Activated T-cell treated with anti-CD3 and anti-CD28 coated beads, Interleukin-2, amount 50 U/mL, for 24 hours (primary cell): ENCODE data around the gene LRRC14B.
A peak's percentile ranks its signal among the peaks of the same experiment; 100 is the strongest.
"Not testable (repeated sequence)": the region's sequence is repeated elsewhere in the genome, so short reads cannot be mapped to it uniquely, and the experiment has no call there.

ENCODE experiments used
- DNase-seq: peaks from one replicate; pipeline ENCODE4 v3.0.0-alpha.2; 2020
- H3K27ac Mint-ChIP-seq: 2 replicates; pipeline ENCODE4 v1.8.0; 2020; ENCODE audit warnings: mild to moderate bottlenecking, mixed read lengths
- H3K27me3 Mint-ChIP-seq: 2 replicates; pipeline ENCODE4 v1.8.0; 2020; ENCODE audit warnings: mixed read lengths
- H3K36me3 Mint-ChIP-seq: 2 replicates; pipeline ENCODE4 v1.8.0; 2020; ENCODE audit warnings: low read depth, mixed read lengths
- H3K4me1 Mint-ChIP-seq: 2 replicates; pipeline ENCODE4 v1.8.0; 2020; ENCODE audit warnings: low read depth, mixed read lengths
- H3K4me3 Mint-ChIP-seq: 2 replicates; pipeline ENCODE4 v1.8.0; 2020; ENCODE audit warnings: mild to moderate bottlenecking, moderate library complexity, mixed read lengths
- H3K9me3 Mint-ChIP-seq: 2 replicates; pipeline ENCODE4 v1.8.0; 2020; ENCODE audit warnings: mixed read lengths

Gene LRRC14B

DNA sequence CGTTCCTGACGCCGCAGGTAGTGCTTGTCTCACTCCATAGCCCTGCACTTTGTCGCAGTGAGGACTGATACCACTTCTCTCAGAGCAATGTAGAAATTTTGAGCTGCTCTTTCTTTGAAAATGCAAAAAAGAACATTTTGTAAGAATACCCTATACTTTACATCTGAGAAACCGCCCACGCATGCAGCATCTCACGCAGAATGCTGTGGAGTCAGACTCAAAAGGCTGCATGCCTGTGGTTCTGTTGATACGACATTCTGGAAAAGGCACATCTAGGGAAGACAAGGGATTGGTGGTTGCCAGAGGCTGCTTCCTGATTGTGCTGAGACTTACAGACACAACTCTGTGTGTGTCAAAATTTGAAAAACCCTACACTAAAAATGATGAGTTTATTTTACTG, 46.6 kb downstream of the LRRC14B start:
- not testable (repeated sequence) for H3K27ac Mint-ChIP-seq

GRCh38 chr5:240550-240949, 49.3 kb downstream of the LRRC14B start:
- not testable (repeated sequence) for H3K9me3 Mint-ChIP-seq, H3K27me3 Mint-ChIP-seq, H3K27ac Mint-ChIP-seq, DNase-seq, H3K4me3 Mint-ChIP-seq, H3K4me1 Mint-ChIP-seq
- peaks cover 80% of the 10 kb centered on the region for H3K36me3 Mint-ChIP-seq

More for the DNA sequence above, 46.6 kb downstream of the LRRC14B start:
- not testable (repeated sequence) for H3K4me3 Mint-ChIP-seq, H3K27me3 Mint-ChIP-seq, DNase-seq, H3K4me1 Mint-ChIP-seq, H3K9me3 Mint-ChIP-seq
- peaks cover 79% of the 10 kb centered on the region for H3K36me3 Mint-ChIP-seq

GRCh38 chr5:241045-241669, 49.9 kb downstream of the LRRC14B start:
- H3K27ac Mint-ChIP-seq, DNase-seq, H3K9me3 Mint-ChIP-seq, H3K4me3 Mint-ChIP-seq, H3K27me3 Mint-ChIP-seq, H3K4me1 Mint-ChIP-seq: not testable (repeated sequence)
- H3K36me3 Mint-ChIP-seq: peaks cover 78% of the 10 kb centered on the region

DNA sequence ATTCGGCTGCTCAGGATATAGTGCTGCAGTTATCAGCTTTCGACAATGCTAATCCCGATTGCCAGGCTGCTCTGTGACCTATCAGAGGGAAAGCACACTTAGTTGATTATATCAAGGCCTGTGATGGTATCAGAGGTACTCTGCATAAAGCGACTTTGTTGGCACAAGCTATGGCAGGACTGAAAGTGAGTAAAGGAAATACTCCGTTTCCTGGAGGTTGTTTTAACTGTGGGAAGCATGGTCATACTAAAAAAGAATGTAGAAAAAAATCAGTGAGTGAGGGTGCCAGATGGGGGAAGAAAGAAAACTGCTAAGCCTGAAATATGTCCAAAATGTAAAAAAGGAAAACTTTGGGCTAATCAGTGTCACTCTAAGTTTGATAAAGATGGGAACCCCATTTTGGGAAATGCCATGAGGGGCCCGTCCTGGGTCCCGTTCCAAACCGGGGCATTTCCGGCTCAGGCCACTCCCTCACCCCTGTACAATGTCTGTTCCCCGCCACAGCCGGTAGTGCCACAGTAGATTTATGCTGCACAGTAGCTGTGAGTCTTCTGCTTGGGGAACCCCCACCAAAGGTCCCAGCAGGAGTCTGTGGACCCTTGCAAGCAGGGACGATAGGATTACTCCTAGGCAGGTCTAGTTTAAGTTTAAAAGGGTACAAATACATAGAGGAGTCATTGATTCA, 52.5 kb downstream of the LRRC14B start:
- not testable (repeated sequence) for H3K4me1 Mint-ChIP-seq, H3K27me3 Mint-ChIP-seq, DNase-seq, H3K9me3 Mint-ChIP-seq, H3K4me3 Mint-ChIP-seq
- Mint-ChIP-seq H3K36me3 (peaks cover 96% of the 10 kb centered on the region), H3K27ac (peak overlapping the region; percentile 52)

- peak overlapping the region; percentile 6 for H3K27ac Mint-ChIP-seq
- H3K9me3 Mint-ChIP-seq, H3K4me1 Mint-ChIP-seq, H3K27me3 Mint-ChIP-seq, H3K4me3 Mint-ChIP-seq, DNase-seq: not testable (repeated sequence)
- peaks cover 94% of the 10 kb centered on the region for H3K36me3 Mint-ChIP-seq
These were observed 54.4 kb downstream of the LRRC14B start for GRCh38 chr5:245717-246116.
